Anterior cingulate cortex (tissue), 58 donors: ENCODE data around the gene ARL4A.

Experiments
- DNase-seq, 58 donors: peaks; one replicate each; lab custom pipeline; 2025; lab: John Stamatoyannopoulos, UW

ARL4A gene

GRCh38 chr7:12722136-12722535, 34.7 kb downstream of the ARL4A start:
- no peak for DNase-seq

GRCh38 chr7:12722636-12723605, 35.5 kb downstream of the ARL4A start:
- peak in 1 of 58 donors; percentile 6 for DNase-seq

- no peak for DNase-seq
Measured at GRCh38 chr7:12725575-12726316, 38.3 kb downstream of the ARL4A start.

GRCh38 chr7:12726908-12727307, 39.5 kb downstream of the ARL4A start:
- no peak for DNase-seq

- no peak for DNase-seq
Measured at GRCh38 chr7:12727455-12728191, 40.2 kb downstream of the ARL4A start.

- DNase-seq, result no peak
Measured at GRCh38 chr7:12728192-12728538, 40.7 kb downstream of the ARL4A start.

GRCh38 chr7:12729112-12729511, 41.7 kb downstream of the ARL4A start:
- DNase-seq, result peak in 40 of 58 donors; percentile 1 to 73 (median 24)

GRCh38 chr7:12730523-12730922, 43.1 kb downstream of the ARL4A start:
- no peak for DNase-seq

GRCh38 chr7:12731214-12731656, 43.8 kb downstream of the ARL4A start:
- no peak for DNase-seq

GRCh38 chr7:12731775-12732174, 44.3 kb downstream of the ARL4A start:
- no peak for DNase-seq

GRCh38 chr7:12732428-12732827, 45.0 kb downstream of the ARL4A start:
- DNase-seq, result no peak

- DNase-seq, result no peak
Measured at GRCh38 chr7:12735923-12736322, 48.5 kb downstream of the ARL4A start.

- peak in 1 of 58 donors; percentile 4 for DNase-seq
Measured at GRCh38 chr7:12737373-12737772, 49.9 kb downstream of the ARL4A start.

GRCh38 chr7:12737836-12738235, 50.4 kb downstream of the ARL4A start:
- no peak for DNase-seq

- no peak for DNase-seq
Measured at GRCh38 chr7:12738665-12739064, 51.2 kb downstream of the ARL4A start.
